Sigmoid colon (tissue), 7 donors: ENCODE results near the gene NRXN3. TPM values are rescaled to one million over a fixed set of nuclear protein-coding genes. Genes with fewer than 3 reads are reported as not detected.

Source experiments
- DNase-seq: peaks from one replicate; pipeline ENCODE4 v3.0.0-alpha.2; 2019
- H3K27ac ChIP-seq, 4 donors: fragments of 200-600 bp; sonication (generic); one replicate each; pipeline ENCODE4 v1.5.1; 2016 to 2019; ENCODE audit warnings: mild to moderate bottlenecking in 1 of 4
- H3K27me3 ChIP-seq, 3 donors: fragments of 200-600 bp; sonication (generic); one replicate each; pipeline ENCODE4 v1.5.1; 2019; ENCODE audit warnings: mild to moderate bottlenecking in 1 of 3
- H3K36me3 ChIP-seq, 4 donors: fragments of 200-600 bp; sonication (generic); one replicate each; pipeline ENCODE4 v1.5.1; 2016 to 2019
- H3K4me1 ChIP-seq, 4 donors: fragments of 200-600 bp; sonication (generic); one replicate each; pipeline ENCODE4 v1.5.1; 2017 to 2019
- H3K4me3 ChIP-seq, 4 donors: fragments of 200-600 bp; sonication (generic); one replicate each; pipeline ENCODE4 v1.5.1; 2017 to 2019; ENCODE audit warnings: mild to moderate bottlenecking in 2 of 4, moderate library complexity in 1 of 4
- H3K9me3 ChIP-seq, 4 donors: fragments of 200-600 bp in 3 of 4; sonication (generic) in 3 of 4; one replicate each; pipeline versions ENCODE4 v1.5.1 to v1.6.1; 2013 to 2019
- CTCF ChIP-seq, 4 experiments: fragments of 450-650 bp in 3 of 4; fragments of 200-600 bp in 1 of 4; IDR thresholded peaks; one replicate each; pipeline ENCODE4 v1.5.1; 2016 to 2019; ENCODE audit warnings: antibody characterized with exemption in 4 of 4, mild to moderate bottlenecking in 3 of 4, moderate library complexity in 2 of 4
- EP300 ChIP-seq, 4 donors: sonication (generic); formaldehyde crosslinking; IDR thresholded peaks; one replicate each; pipeline ENCODE4 v1.6.1; 2017; ENCODE audit warnings: antibody characterized with exemption in 4 of 4
- POLR2A ChIP-seq, 2 donors: fragments of 450-650 bp; IDR thresholded peaks; one replicate each; pipeline ENCODE4 v1.6.1; 2016; ENCODE audit warnings: antibody characterized with exemption in 2 of 2, mild to moderate bottlenecking in 2 of 2, moderate library complexity in 2 of 2
- POLR2AphosphoS5 ChIP-seq, 4 donors: sonication (generic); formaldehyde crosslinking; IDR thresholded peaks; one replicate each; pipeline ENCODE4 v1.6.1; 2017; ENCODE audit warnings: antibody characterized with exemption in 4 of 4
- WGBS, 2 donors: extraction: QIAGEN DNeasy Blood & Tissue Kit; methylation state at CpG; one replicate each; pipeline ENCODE4 v1.1.7; 2013; 5-methylcytosine and 5-hydroxymethylcytosine counted together
- intact Hi-C: fragments of 100-400 bp; cut with DNase I; formaldehyde crosslinking; loops from one replicate; pipeline ENCODE4 v1.15.1; 2023
- polyA plus RNA-seq, 3 donors: library from polyadenylated mRNA; stranded (reverse); fragments of 200-250 nt; gene quantifications; one replicate each; pipeline ENCODE4 v1.2.3, GENCODE V29; 2013
- total RNA-seq, 4 donors: library from RNA; depleted of rRNA; stranded (reverse); fragments of >200 nt; gene quantifications; one replicate each; pipeline ENCODE4 v1.1.0, GENCODE V29; 2016
- donor health status: healthy with polysubstance abuse.
- donor health status: Bipolar disorder and iron deficiency.
- donor health status: healthy.

The NRXN3 gene
- total and polyA plus RNA-seq, 7 donors: 0.23 to 46.3 (median 23.2) TPM

GRCh38 chr14:79421811-79422210 lies 1251.6 kb downstream of the NRXN3 start:
- Histone ChIP-seq H3K4me1 (peaks cover 0 to 32% (median 7%) of the 10 kb centered on the region in 4 donors), H3K36me3 (no peaks in the 10 kb centered on the region), H3K4me3 (no peak overlapping the region), H3K27me3 (no peaks in the 10 kb centered on the region), H3K9me3 (no peaks in the 10 kb centered on the region), H3K27ac (no peak overlapping the region)
- no peak for DNase-seq
- 48 to 83% methylated on average over 1 of the region's 1 CpG for WGBS, 2 donors
- intact Hi-C loops: no loop called here
- TF ChIP-seq EP300 (IDR thresholded peaks at IDR 0.05) (no peak), POLR2AphosphoS5 (IDR thresholded peaks at IDR 0.05) (no peak), CTCF (IDR thresholded peaks at IDR 0.05) (no peak), POLR2A (IDR thresholded peaks at IDR 0.05) (no peak)

DNA sequence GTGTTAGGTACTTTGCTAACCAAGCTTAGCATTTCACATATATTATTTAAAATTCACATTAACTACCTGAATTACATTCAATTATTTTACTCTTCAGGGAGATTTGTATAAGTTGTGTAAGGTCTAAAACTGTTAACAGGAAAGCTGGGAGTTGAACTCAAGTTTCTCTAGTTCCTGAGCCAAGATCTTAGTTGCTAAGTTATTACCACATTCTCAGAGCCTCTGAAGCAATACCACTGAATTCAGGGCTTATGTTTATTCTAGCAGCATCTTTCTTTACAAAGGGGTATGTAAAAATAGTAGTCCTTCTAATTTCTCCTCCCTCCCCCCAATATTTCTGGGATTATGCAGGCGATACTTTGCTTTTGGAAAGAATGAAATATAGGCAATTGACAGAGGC lies 1254.3 kb downstream of the NRXN3 start:
- Histone ChIP-seq H3K4me1 (peaks cover 0 to 15% (median 5%) of the 10 kb centered on the region in 4 donors), H3K4me3 (no peak overlapping the region), H3K27ac (no peak overlapping the region), H3K9me3 (no peaks in the 10 kb centered on the region), H3K27me3 (no peaks in the 10 kb centered on the region), H3K36me3 (no peaks in the 10 kb centered on the region)
- 87 to 88% methylated on average over 1 of the region's 1 CpG for WGBS, 2 donors
- DNase-seq: no peak
- no peak for TF ChIP-seq POLR2A (IDR thresholded peaks at IDR 0.05)
- TF ChIP-seq CTCF (IDR thresholded peaks at IDR 0.05): no peak
- no peak for TF ChIP-seq POLR2AphosphoS5 (IDR thresholded peaks at IDR 0.05)
- TF ChIP-seq EP300 (IDR thresholded peaks at IDR 0.05): no peak
- intact Hi-C loops: no loop called here

DNA sequence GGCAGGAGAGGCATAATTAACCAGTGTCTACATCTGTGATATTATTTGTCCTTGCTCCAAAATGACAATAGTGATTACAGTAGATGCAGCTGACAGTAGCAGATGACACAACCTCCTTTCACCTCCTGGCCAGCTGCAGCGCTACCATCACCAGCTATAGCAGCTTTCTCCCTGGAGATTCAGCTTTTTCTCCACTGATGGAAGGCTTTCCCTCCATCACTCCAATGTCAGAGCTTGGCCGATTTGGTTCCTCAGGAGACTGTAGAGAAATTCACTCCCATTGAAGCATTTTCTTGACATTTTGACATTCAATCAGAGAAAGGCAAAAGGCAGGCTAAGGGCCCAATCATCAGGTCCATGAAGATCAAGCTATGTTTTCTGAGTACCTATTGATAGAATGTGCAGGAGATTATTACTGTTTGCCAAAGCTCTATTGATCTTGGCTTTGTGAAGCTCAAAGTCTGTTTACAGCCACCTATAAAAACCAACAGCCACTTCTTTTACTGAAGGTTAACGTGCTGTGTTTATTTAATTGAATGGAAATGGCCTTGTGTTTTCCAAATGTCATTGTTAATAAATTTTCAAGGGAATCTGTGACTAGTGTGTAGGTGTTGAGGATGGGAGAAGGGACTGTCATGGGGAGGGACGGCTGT lies 1256.1 kb downstream of the NRXN3 start:
- 18 to 66% methylated on average over 4 of the region's 4 CpGs for WGBS, 2 donors
- H3K4me3 ChIP-seq: no peak overlapping the region
- intact Hi-C loops: no loop called here

DNA sequence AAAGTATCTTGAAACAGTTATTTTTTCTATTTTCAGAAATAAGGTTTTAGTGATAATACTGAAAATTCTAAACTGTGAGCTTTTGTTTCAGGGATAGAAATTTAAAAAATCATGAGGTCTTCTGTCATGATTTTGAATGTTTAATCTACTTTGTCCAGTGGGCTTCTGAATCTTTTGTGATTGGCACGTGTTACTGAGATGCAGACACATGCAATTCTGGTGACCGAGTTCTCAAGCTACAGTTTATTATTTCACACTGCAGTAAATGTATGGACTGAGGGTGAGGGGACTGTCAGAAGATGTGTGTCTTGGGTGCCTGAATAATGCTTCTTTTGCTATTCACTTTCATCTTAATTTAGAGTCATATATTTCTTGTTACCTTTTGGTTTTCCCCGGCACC lies 1262.5 kb downstream of the NRXN3 start:
- intact Hi-C loops: no loop called here
- Histone ChIP-seq H3K27me3 (no peaks in the 10 kb centered on the region), H3K36me3 (no peaks in the 10 kb centered on the region), H3K4me3 (no peak overlapping the region), H3K9me3 (no peaks in the 10 kb centered on the region), H3K4me1 (peaks cover 0 to 17% (median 12%) of the 10 kb centered on the region in 4 donors), H3K27ac (no peak overlapping the region)
- 86 to 89% methylated on average over 3 of the region's 3 CpGs for WGBS, 2 donors
- no peak for TF ChIP-seq POLR2AphosphoS5 (IDR thresholded peaks at IDR 0.05)
- TF ChIP-seq POLR2A (IDR thresholded peaks at IDR 0.05): no peak
- TF ChIP-seq EP300 (IDR thresholded peaks at IDR 0.05): no peak
- no peak for TF ChIP-seq CTCF (IDR thresholded peaks at IDR 0.05)
- DNase-seq: no peak

More for the DNA sequence above, 1256.1 kb downstream of the NRXN3 start:
- Histone ChIP-seq H3K4me1 (no peaks in the 10 kb centered on the region), H3K27ac (no peak overlapping the region), H3K27me3 (no peaks in the 10 kb centered on the region), H3K9me3 (no peaks in the 10 kb centered on the region), H3K36me3 (no peaks in the 10 kb centered on the region)
- no peak for TF ChIP-seq POLR2AphosphoS5 (IDR thresholded peaks at IDR 0.05)
- no peak for DNase-seq

- TF ChIP-seq POLR2AphosphoS5 (IDR thresholded peaks at IDR 0.05) (no peak), CTCF (IDR thresholded peaks at IDR 0.05) (no peak), EP300 (IDR thresholded peaks at IDR 0.05) (no peak), POLR2A (IDR thresholded peaks at IDR 0.05) (no peak)
- Histone ChIP-seq H3K4me3 (no peak overlapping the region), H3K4me1 (peaks cover 0 to 22% (median 12%) of the 10 kb centered on the region in 4 donors), H3K36me3 (no peaks in the 10 kb centered on the region), H3K27me3 (no peaks in the 10 kb centered on the region), H3K27ac (no peak overlapping the region), H3K9me3 (no peaks in the 10 kb centered on the region)
- DNase-seq: no peak
- 90 to 95% methylated on average over 1 of the region's 1 CpG for WGBS, 2 donors
- intact Hi-C loops: no loop called here
Observed at GRCh38 chr14:79436335-79436734, 1266.2 kb downstream of the NRXN3 start.
